GM19025 (cell line): ENCODE results near the gene CRIM1.

ENCODE experiments used
- ATAC-seq: cut with Tn5 transposase; IDR thresholded peaks from one replicate; pipeline ENCODE4 v1.9.1; 2021; ENCODE audit warnings: mild to moderate bottlenecking, low read depth, moderate library complexity; ENCODE audit not compliant: unreplicated experiment

Gene CRIM1

DNA sequence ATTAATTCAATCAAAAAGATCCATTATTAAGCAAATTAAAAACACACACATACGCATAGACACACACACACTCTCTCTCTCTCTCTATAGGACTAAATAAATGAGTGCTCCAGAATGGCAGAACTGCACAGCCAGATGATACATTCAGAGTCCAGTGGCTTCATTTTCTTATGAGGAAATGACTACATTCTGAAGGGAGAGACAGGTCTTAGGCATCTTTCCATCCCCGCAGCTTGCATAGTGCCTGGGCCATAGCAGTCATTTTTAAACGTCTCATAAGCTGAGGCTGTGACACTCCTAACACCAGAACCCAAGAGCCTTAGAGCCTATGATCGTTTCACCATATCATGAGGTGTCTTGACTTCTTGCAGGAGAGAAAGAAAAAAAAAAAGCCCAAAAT lies 211.3 kb downstream of the CRIM1 start:
- ATAC-seq: no peak

DNA sequence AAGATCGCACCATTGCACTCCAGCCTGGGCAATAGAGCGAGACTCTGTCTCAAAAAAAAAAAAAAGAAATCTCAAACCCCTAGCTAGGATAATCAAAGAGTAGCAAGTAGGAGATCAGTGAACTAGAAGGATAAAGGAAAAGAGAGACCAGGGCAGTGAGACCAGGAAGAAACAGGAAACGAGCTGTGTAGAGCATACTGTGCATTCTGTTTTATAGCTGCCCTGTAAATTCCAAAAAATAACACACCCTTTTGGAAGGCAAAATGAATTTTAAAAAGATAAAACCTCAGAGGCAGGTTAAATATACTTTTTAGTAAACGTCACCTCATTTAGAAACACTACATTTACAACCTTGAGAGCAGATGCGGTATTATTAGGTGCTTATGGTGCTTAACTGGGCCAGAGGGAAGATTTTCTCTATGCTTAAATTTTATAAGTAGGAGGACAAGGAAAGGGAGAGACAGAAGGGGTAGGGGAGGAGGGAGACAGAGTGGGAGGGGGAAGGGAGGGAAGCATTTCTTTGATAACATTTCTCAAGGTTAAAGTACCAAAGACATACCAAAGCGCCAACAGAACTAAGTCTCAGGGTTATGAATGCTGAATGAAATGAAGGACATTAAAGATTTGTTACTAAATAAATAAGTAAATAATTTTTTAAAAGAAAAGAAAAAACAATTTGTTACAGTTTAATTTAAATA lies 212.3 kb downstream of the CRIM1 start:
- ATAC-seq: no peak

DNA sequence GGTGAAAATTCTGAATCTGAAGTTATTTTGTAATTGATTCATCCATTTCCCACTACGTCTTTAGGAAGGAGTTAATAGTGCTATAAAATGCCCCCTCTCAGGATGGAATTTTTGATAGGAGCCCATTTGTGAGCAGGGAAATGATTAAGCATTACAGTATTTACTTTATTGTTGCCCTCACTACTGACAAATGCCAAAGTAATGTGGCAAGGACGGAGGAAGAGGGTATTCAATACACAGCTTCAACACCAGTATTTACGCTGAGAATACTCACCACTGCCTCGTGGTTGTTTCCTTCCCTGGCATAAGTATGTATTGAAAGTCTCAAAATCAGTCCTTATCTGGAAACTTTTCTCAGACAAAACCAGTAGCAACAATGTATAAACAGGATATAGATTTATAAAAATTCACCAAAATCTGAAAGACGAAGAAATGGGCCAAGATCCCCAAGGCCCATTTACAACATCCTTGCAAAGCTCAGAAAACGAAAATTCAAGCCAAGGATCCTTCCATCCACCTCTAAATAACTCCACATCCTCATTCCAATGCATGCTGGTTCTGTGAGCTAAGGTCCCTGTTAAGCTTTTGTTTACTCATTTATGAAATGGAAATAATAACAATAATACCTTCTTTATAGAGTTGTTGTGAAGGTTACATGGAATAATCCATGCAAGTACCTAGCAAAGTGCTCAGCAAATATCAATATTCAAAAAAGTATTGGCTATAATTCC lies 213.1 kb downstream of the CRIM1 start:
- no peak for ATAC-seq

DNA sequence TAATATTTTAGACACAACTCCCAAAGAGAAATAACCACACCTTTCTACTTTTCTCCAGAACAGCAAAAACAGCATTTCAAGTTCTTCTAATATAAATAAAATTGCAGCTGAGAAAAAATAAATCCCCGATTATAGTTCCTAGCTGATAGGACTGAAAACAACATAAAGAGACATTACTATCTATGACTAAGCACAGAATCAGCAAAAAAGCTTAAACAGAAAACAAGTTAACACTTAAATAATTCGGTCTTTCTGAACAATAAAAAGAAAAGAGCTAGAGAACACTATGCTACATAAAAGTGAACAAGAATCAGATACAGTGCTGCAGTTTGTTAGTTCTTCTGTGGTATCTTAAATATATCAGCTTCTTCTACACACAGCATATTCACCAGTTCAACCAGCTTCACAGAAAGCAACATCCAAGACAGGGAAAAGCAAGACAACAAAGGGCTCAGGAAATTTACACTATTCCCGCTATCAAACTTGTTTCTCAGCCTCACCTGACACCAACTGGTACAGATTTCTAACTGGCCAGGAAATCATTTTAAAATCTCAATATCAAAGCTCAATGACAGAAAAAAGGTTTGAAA lies 213.8 kb downstream of the CRIM1 start:
- no peak for ATAC-seq

DNA sequence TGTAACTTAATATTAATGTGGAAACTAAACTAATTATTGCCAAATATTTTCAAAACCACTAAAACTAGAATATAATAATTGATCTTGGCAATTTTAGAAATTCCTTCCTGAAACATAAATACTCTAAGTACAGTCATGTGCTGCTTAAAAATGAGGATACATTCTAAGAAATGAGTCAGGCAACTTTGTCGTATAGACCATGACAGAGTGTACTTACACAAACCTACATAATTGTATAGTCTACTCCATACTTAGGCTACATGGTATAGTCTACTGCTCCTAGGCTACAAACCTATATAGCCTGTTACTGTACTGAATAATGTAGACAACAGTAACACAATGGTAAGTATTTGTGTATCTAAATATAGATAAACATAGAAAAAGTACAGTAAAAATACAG lies 214.8 kb downstream of the CRIM1 start:
- ATAC-seq: no peak

DNA sequence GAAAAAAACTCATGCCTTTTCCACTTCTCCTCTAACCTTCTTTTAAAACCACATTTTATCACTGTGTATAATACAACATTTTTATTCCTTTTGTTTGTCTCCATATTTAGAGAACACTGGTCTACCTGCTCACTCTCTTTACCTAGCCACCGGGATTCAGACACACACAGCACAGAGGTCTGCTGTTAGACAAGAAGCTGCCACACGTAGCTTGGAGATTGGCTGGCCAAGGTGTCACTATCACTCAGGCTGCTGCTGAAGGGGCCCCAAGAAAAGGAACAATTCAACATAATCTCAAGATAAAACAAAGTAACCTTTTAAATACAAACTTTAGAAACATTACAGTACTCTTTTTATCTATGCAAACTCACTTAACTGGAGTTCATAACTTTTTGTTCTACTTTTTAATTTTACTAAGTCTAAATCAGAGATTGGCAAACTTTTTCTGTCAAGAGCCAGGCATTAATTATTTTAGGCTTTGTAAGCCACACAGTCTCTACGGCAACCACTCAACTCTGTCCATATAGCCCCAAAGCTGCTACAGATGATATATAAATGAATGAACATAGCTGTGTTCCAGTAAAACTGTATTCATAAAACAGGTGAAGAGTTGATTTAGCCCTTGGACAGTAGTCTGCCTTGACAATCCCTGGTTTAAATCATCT lies 216.6 kb downstream of the CRIM1 start:
- ATAC-seq: no peak

DNA sequence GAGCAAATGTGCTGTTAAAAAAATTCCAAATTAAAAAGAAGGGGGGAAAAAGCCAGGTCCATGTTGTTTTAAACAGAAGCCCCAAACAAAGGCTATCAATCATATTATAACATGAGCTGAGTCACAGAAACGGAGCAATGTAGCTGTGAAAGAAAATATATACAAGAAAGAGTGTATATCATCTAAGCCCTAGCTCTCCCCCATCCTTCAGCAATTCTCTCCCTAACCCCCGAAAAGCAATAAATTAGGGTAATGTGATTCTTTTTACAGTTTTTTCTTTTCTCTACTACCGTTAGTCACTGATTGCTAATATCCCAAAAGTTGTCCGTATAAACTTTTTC lies 217.1 kb downstream of the CRIM1 start:
- ATAC-seq: no peak

DNA sequence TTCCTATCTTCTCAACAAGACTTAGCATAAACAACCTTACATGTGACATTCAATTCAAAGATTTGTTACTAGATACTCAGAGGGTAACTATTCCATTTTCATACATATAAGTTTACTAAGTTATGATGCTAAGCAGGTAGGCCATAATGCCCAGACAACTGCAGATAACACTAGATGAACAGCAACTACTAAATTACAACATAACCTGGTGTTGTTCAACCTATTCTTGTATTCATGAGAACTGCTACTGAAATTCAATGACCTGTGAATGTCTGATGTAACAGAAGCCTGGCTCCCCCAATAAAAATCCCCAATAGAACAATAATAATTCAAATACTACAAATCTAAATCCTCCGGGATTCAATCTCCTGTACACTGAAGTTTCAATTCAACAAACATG lies 217.6 kb downstream of the CRIM1 start:
- no peak for ATAC-seq

DNA sequence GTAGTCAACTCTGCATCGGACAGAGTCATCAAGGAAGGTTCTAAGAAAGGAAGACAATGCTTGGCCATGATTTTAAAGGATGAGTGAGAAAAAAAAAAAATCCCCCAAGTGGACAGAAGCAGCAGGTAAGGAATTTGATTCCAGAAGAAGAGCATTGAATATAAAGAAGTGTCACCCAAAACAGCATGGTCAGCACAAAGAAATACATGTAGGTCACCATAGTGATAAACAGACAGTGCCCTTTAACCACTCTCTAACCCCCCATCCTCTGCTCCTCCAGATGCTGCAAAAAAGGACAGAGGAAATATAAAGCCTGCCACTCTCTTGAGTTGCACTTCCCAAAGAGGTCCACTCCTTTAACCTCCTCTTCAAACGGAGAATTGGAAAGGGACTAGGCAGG lies 219.0 kb downstream of the CRIM1 start:
- no peak for ATAC-seq

DNA sequence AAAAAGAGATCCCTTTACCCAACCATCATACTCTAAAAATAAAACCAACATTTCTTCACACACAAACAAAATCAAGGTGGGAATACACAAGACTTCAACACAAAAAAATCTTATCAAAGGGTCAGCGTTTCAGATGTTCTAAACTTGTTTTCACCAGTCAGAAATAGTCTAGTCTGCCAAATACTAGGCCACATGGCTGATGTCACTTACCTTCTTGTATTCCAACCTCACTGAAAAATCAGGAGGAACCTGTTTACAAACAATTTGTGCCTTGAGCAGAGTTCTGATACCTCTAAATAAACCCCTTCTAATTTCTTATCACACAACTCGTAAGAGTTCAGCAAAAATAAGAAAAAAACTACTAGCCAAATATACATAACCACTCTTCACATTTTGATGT lies 222.3 kb downstream of the CRIM1 start:
- ATAC-seq: no peak

DNA sequence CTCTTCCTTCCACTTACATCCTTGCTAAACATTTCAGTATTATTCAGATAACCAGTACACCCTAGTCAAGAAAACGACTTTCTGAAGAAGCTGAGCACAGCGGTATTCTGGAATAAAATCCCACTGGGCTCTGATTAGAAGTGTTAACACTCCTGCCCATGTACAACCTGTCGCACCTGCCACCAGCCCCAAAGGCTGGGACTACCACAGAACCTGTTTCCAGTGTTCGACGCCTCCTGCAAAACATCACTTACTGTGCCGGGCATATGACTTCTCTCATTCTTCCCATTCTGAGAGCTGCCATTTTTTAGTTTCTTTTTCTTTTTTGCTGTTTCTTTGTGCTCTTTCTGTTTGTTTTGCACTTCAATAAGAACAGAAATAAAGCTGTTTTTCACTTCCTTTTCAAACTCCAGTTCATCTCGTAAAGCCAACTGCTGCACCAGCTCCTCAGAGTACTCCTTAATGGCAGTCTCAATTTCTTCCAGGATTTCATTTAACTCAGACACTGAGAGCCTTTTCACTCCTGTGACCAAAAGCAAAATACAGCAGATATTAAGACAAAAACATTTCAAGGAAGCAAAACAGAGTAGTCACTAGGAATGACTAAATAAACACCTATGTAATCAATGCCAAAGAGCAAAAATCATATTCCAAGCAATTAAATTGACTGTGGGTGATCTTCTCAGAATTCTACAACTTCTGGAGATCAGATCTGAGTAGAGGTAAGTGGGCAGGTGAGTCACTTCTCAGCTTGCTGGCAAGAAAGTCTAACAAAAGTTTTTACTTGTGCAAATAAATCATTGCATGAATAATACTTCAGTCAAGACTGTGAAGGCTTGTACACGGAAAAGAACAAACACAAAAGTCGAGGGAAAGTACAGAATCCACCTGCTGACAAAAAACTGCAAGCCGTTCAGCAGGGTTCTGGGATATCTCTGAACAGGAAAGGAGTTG lies 223.0 kb downstream of the CRIM1 start:
- no peak for ATAC-seq

DNA sequence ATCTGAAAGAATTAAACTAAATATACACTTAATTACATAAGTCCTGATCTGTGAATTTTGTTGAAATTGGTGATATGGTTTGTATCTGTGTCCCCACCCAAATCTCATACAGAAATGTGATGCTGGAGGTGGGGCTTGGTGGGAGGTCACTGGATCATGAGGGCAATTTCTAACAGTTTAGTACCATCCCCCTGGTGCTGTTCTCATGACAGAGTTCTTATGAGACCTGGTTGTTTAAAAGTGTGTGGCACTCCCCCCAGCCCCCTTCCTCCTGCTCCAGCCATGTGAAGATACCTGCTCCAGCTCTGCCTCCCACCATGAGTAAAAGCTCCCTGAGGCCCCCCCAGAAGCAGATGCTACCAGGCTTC lies 223.7 kb downstream of the CRIM1 start:
- ATAC-seq: no peak

DNA sequence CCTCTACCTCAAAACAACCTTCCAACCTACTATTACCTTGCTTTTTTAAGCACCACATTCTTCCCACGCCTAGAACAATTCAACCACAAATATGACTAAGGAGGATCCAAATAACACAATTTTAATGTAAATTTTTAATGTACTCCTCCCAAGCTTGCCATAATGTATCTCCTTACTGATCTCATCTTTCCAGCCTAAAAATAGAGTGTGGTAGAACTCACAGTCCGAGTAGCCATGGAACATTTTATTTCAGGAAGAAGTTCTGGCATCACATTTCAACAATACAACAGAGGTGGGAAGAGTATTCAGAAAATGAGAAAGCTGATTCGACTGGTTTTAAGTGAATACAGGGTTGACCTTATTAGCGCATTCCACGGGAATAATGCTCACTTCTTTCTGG lies 227.0 kb downstream of the CRIM1 start:
- ATAC-seq: no peak

DNA sequence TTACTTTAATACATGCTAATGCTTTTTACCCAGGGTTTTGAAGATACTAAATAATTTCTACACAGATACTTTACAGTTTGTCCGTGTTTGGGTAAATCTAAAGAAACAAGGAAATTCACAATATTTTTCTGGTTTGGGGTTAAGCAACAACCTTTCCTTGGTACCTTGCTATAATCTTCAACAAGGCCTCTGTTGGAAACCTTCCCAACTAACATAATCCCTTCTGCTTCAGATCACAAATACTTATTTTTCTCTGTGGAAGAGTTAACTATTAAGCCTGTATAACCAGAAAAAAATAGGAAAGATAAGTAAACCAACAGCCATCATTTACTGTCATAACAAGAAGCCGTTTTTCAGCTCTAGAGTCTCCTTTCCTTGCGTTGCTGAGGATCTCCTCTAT lies 227.4 kb downstream of the CRIM1 start:
- no peak for ATAC-seq

DNA sequence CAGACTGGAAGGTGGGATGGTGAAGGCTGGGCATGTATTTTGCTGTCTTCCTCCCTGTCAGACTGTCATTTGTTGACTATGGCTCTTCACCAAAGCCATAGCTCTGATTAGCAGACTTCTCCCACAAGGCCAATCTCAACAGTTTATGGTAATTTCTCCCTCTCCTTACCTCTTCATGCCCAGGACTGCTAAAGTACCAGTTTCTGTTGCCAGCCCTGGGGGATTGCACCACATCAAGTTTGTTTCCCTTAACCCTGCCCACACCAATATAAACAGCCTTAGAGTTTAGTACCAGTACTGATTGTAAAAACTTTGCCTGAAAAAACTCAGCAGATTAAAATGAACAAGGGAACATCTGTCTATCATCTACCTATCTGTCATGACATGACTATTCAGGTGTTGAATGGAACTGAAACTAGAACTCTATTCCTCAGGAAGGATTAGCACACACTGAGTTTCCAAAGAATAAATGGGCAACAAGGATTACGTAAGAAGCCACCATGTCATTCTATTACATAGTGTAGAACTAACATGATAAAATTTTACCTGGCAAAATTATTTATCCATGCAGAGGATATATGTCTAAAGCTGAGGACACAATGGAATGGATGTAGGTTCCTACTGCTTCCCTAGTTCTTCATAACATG lies 228.7 kb downstream of the CRIM1 start:
- no peak for ATAC-seq

DNA sequence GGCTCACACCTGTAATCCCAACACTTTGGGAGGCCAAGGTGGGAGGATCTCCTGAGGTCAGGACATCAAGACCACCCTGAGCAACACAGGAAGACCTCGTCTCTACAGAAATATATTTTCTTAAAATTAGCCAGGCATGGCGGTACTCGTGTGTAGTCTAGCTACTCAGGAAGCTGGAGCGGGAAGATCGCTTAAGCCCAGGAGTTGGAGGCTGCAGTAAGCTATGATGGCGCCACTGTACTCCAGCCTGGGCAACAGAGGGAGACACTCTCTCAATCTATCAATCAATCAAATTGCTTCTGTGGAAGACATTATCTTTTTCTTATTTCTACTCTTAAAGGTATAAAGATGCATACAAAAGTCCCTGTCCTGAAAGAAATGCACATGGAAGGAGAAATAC lies 231.1 kb downstream of the CRIM1 start:
- no peak for ATAC-seq

DNA sequence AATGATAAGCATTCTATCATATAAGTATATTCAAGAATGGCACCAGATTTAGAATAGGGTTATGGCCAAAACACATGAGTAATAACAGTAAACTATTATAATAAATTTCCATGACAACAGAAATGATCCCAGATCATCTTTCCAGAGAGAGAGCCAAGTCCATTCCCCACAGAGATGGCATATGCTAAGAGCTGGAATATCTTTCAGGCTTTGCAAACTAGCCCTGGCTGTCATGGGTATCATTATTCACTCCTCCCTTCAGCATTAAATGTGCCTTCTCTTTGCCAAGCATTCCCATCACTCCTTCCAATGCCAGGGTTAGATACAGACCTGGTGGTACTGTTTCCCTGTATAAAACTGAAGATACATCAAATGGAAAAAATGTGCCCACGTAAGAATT lies 231.5 kb downstream of the CRIM1 start:
- no peak for ATAC-seq

DNA sequence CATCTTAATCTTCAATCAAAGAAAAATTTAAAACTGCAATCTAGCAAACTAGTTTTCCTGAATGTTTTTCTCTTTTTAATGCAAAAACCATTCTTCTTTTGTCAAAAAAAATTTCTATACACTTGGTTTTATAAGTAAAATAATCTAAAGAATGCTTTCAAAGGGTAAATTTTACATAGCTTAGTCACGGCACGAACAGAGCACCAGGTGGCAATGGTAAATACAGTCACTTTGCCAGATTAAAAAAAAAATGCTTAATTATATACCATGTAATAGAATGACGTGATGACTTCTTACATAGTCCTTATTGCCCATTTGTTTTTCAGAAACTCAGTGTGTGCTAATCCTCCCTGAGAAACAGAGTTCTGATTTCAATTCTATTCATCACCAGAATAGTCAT lies 232.0 kb downstream of the CRIM1 start:
- ATAC-seq: no peak

DNA sequence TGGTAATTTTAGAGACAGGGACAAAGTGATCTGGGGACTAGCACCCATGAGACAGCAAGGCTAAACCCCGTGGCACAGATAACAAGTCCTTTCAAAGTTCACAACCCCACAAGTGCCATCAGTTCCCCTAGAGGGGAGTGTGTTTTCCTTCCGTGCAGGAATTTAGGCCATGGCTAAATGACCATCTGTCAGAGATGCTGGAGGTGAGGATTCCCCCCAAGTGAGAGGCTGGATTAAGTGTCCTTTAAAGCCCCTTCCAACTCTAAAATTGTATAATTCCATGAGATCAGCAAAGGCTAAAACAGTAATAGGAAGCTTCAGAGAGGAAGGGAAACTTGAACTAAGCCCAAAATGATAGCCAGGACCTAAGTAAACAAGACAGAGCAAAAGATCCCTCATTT lies 233.7 kb downstream of the CRIM1 start:
- no peak for ATAC-seq

DNA sequence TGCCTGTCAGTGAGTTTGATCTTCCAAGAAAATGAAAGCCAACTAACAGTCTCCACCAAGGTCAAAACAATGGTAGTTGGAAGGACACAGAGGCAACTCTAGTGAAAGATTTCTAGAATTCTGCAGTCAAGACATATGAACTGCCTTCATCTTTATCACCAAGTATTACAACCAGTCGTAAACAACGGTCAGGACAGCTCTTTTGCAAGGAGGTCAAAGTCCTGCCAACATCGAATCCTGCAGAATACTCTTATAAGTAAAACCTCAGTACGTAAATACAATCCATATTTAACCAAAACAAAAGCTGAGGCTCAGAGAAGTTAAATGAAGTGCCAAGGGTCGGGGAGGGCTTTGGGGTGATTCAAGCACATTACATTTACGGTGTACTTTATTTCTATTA lies 239.3 kb downstream of the CRIM1 start:
- no peak for ATAC-seq
